HepG2 (cell line): ENCODE results near the gene GTF3C5. TPM values are rescaled to one million over a fixed set of nuclear protein-coding genes. Genes with fewer than 3 reads are reported as not detected.
A peak's percentile ranks its signal among the peaks of the same experiment; 100 is the strongest.

Experiments used
- ATAC-seq: fragments of 200-7000 bp; cut with Tn5 transposase; 3 replicates; pipeline ENCODE4 v1.9.1; 2020; ENCODE audit warnings: mild to moderate bottlenecking, moderate library complexity
- BruUV-seq: library from RNA; stranded (reverse); fragments of 400-500 nt; replicated peaks from 2 replicates; lab custom pipeline; 2021; lab: Mats Ljungman, UMichigan
- CTCF ChIA-PET: fragments of 300-600 bp; formaldehyde crosslinking; extraction: SDS; loops from one replicate; lab custom pipeline; 2021; ENCODE audit warnings: low total read pairs, inconsistent platforms, low intra/inter-chr PET ratio; lab: Yijun Ruan, JAX
- POLR2A ChIA-PET: fragments of 350-600 bp; sonication (Branson Sonifier 250); formaldehyde crosslinking; loops from one replicate; lab custom pipeline; 2020; ENCODE audit warnings: antibody characterized with exemption, inconsistent platforms; lab: Yijun Ruan, JAX
- DNase-seq: peaks from one replicate; pipeline ENCODE4 v3.0.0-alpha.2; 2015; ENCODE audit warnings: low spot score
- FAIRE-seq: peaks from 3 replicates; lab custom pipeline; 2011; peaks lifted over from hg19 to GRCh38; lab: Jason Lieb, UNC
- H2AFZ ChIP-seq: one replicate; pipeline ENCODE4 v1.6.1; 2011; ENCODE audit warnings: low read length, inconsistent platforms
- H3K27ac ChIP-seq: fragments of 300-600 bp; 3 replicates; pipeline ENCODE4 v1.8.0; 2011; ENCODE audit warnings: mixed run types, mild to moderate bottlenecking, mixed read lengths, low read length, inconsistent platforms; ENCODE audit not compliant: insufficient read depth; ENCODE audit errors: extremely low read length
- H3K27me3 ChIP-seq, 2 experiments: fragments of 200-600 bp in 1 of 2; 2 replicates in 1 of 2; 3 replicates in 1 of 2; pipeline versions ENCODE4 v1.6.0 to v1.8.0; 2011; ENCODE audit warnings: low read length in 2 of 2, mild to moderate bottlenecking in 2 of 2, moderate library complexity in 2 of 2, inconsistent platforms in 1 of 2; ENCODE audit not compliant: insufficient read depth in 2 of 2, control insufficient read depth in 1 of 2
- H3K36me3 ChIP-seq, 2 experiments: fragments of 200-600 bp in 1 of 2; replicated peaks in 1 of 2; 2 replicates in 1 of 2; 3 replicates in 1 of 2; pipeline versions ENCODE4 v1.5.1 to v1.8.0; 2011; ENCODE audit warnings: low read length in 2 of 2, inconsistent platforms in 1 of 2; ENCODE audit not compliant: insufficient read depth in 2 of 2, control insufficient read depth in 1 of 2
- H3K4me1 ChIP-seq: 2 replicates; pipeline ENCODE4 v1.5.1; 2012; ENCODE audit warnings: low read length, inconsistent platforms; ENCODE audit not compliant: insufficient read depth
- H3K4me2 ChIP-seq: 2 replicates; pipeline ENCODE4 v1.6.0; 2011; ENCODE audit warnings: low read depth, low read length, inconsistent platforms
- H3K4me3 ChIP-seq, 3 experiments: fragments of 200-600 bp in 1 of 3; sonication (generic), shearing (Covaris generic) in 1 of 3; replicated peaks in 1 of 3; 2 replicates each; pipeline ENCODE4 v1.5.1; 2011 to 2016; ENCODE audit warnings: low read length in 3 of 3, inconsistent platforms in 2 of 3, low read depth in 2 of 3, mild to moderate bottlenecking in 2 of 3, control low read depth in 1 of 3, mixed read lengths in 1 of 3; ENCODE audit not compliant: insufficient read depth in 1 of 3
- H3K79me2 ChIP-seq: one replicate; pipeline ENCODE4 v1.6.1; 2011; ENCODE audit warnings: low read length, inconsistent platforms; ENCODE audit not compliant: insufficient read depth
- H3K9ac ChIP-seq: 2 replicates; pipeline ENCODE4 v1.6.0; 2011; ENCODE audit warnings: mild to moderate bottlenecking, low read depth, low read length, inconsistent platforms; ENCODE audit not compliant: insufficient read depth
- H3K9me3 ChIP-seq: 2 replicates; pipeline ENCODE4 v1.5.1; 2012; ENCODE audit warnings: mild to moderate bottlenecking, low read length
- H4K20me1 ChIP-seq: 2 replicates; pipeline ENCODE4 v1.6.0; 2011; ENCODE audit warnings: inconsistent platforms, mild to moderate bottlenecking, low read length, moderate library complexity; ENCODE audit not compliant: insufficient read depth
- AKAP8 ChIP-seq: sonication (generic); formaldehyde crosslinking; IDR thresholded peaks from 2 replicates; pipeline ENCODE4 v1.5.1; 2020; ENCODE audit warnings: mild to moderate bottlenecking, missing genetic modification reagents
- EEA1 ChIP-seq: sonication (generic); formaldehyde crosslinking; IDR thresholded peaks from 2 replicates; pipeline ENCODE4 v1.5.1; 2020; ENCODE audit warnings: mild to moderate bottlenecking, missing genetic modification reagents, borderline replicate concordance
- EP300 ChIP-seq, 3 experiments: sonication (generic) in 1 of 3; formaldehyde crosslinking in 1 of 3; IDR thresholded peaks; 2 replicates each; pipeline versions ENCODE4 v1.5.1 to v1.6.1; 2011 to 2020; ENCODE audit warnings: low read depth in 2 of 3, low read length in 2 of 3, borderline replicate concordance in 1 of 3, improper control_type of control experiment in 1 of 3, mild to moderate bottlenecking in 1 of 3, missing genetic modification reagents in 1 of 3, moderate library complexity in 1 of 3
- FOXK2 ChIP-seq: fragments of 450-650 bp; IDR thresholded peaks from 2 replicates; pipeline ENCODE4 v1.6.1; 2016
- GLI4 ChIP-seq: sonication (generic); formaldehyde crosslinking; IDR thresholded peaks from 2 replicates; pipeline ENCODE4 v1.5.1; 2020; ENCODE audit warnings: missing genetic modification reagents, mild to moderate bottlenecking, moderate library complexity, borderline replicate concordance
- HOXA3 ChIP-seq: sonication (generic); formaldehyde crosslinking; IDR thresholded peaks from 2 replicates; pipeline ENCODE4 v1.5.0; 2020; ENCODE audit warnings: missing genetic modification reagents
- IRF2 ChIP-seq: IDR thresholded peaks from 2 replicates; pipeline ENCODE4 v1.6.1; 2018; ENCODE audit warnings: missing genetic modification reagents, missing compliant biosample characterization
- ISL2 ChIP-seq: sonication (generic); formaldehyde crosslinking; IDR thresholded peaks from 2 replicates; pipeline ENCODE4 v1.5.0; 2020; ENCODE audit warnings: missing genetic modification reagents
- JUND ChIP-seq: sonication (generic); formaldehyde crosslinking; IDR thresholded peaks from 2 replicates; pipeline ENCODE4 v1.8.0; 2022; ENCODE audit warnings: mild to moderate bottlenecking, missing genetic modification reagents
- MLLT10 ChIP-seq: sonication (generic); formaldehyde crosslinking; IDR thresholded peaks from 2 replicates; pipeline ENCODE4 v1.4.0; 2020; ENCODE audit warnings: missing genetic modification reagents
- MYPOP ChIP-seq: sonication (generic); formaldehyde crosslinking; IDR thresholded peaks from 2 replicates; pipeline ENCODE4 v1.8.1; 2023; ENCODE audit warnings: mild to moderate bottlenecking, moderate library complexity, missing genetic modification reagents
- NBN ChIP-seq: fragments of 450-650 bp; conservative IDR thresholded peaks from 2 replicates; pipeline ENCODE4 v1.6.1; 2017
- PCBP2 ChIP-seq: fragments of 200-400 bp; formaldehyde crosslinking; optimal IDR thresholded peaks from 2 replicates; pipeline ENCODE3; 2018; ENCODE audit warnings: low read length, low read depth; ENCODE audit not compliant: poor library complexity, severe bottlenecking
- POLR2A ChIP-seq, 2 experiments: IDR thresholded peaks; 2 replicates each; pipeline ENCODE4 v1.6.1; 2011; ENCODE audit warnings: low read depth in 2 of 2, low read length in 2 of 2, mild to moderate bottlenecking in 1 of 2, moderate library complexity in 1 of 2; ENCODE audit not compliant: insufficient read depth in 1 of 2
- PTBP1 ChIP-seq: fragments of 200-400 bp; formaldehyde crosslinking; IDR thresholded peaks from 2 replicates; pipeline ENCODE4 v1.6.1; 2018; ENCODE audit warnings: low read length, low read depth; ENCODE audit not compliant: poor library complexity, severe bottlenecking
- RBM39 ChIP-seq: fragments of 200-400 bp; formaldehyde crosslinking; IDR thresholded peaks from one replicate; pipeline ENCODE4 v1.6.1; 2018; ENCODE audit warnings: antibody characterized with exemption, mild to moderate bottlenecking, low read depth, low read length; ENCODE audit not compliant: poor library complexity, severe bottlenecking
- RXRA ChIP-seq: sonication (generic); formaldehyde crosslinking; IDR thresholded peaks from 2 replicates; pipeline ENCODE4 v1.5.1; 2020; ENCODE audit warnings: missing genetic modification reagents
- SOX5 ChIP-seq: IDR thresholded peaks from 2 replicates; pipeline ENCODE4 v1.6.1; 2016; ENCODE audit warnings: borderline replicate concordance
- SSRP1 ChIP-seq: IDR thresholded peaks from 2 replicates; pipeline ENCODE4 v1.6.1; 2016; ENCODE audit warnings: control low read depth
- TAF15 ChIP-seq: fragments of 200-400 bp; formaldehyde crosslinking; IDR thresholded peaks from one replicate; pipeline ENCODE4 v1.6.1; 2018; ENCODE audit warnings: mild to moderate bottlenecking, low read depth, low read length; ENCODE audit not compliant: poor library complexity, severe bottlenecking
- ZNF263 ChIP-seq: sonication (generic); formaldehyde crosslinking; IDR thresholded peaks from 2 replicates; pipeline ENCODE4 v1.4.0; 2020; ENCODE audit warnings: missing genetic modification reagents
- ZNF556 ChIP-seq: sonication (generic); formaldehyde crosslinking; IDR thresholded peaks from 2 replicates; pipeline ENCODE4 v1.4.0; 2020; ENCODE audit warnings: mild to moderate bottlenecking, missing genetic modification reagents, borderline replicate concordance
- ZNF562 ChIP-seq: sonication (generic); formaldehyde crosslinking; IDR thresholded peaks from 2 replicates; pipeline ENCODE4 v1.8.0; 2022; ENCODE audit warnings: missing genetic modification reagents, borderline replicate concordance
- ZNF563 ChIP-seq: sonication (generic); formaldehyde crosslinking; IDR thresholded peaks from 2 replicates; pipeline ENCODE4 v1.8.0; 2022; ENCODE audit warnings: mild to moderate bottlenecking, moderate library complexity, missing genetic modification reagents
- ZNF747 ChIP-seq: sonication (generic); formaldehyde crosslinking; IDR thresholded peaks from 2 replicates; pipeline ENCODE4 v1.8.1; 2023; ENCODE audit warnings: missing genetic modification reagents, mild to moderate bottlenecking, borderline replicate concordance
- ZNF781 ChIP-seq: sonication (generic); formaldehyde crosslinking; IDR thresholded peaks from 2 replicates; pipeline ENCODE4 v1.5.1; 2020; ENCODE audit warnings: borderline replicate concordance, mild to moderate bottlenecking, missing genetic modification reagents; ENCODE audit errors: not compliant biosample characterization
- ZSCAN9 ChIP-seq: IDR thresholded peaks from 2 replicates; pipeline ENCODE4 v1.6.1; 2016; ENCODE audit warnings: borderline replicate concordance
- WGBS: methylation state at CpG from one replicate; pipeline ENCODE4 v1.1.6; 2017; ENCODE audit warnings: low lambda C conversion rate; 5-methylcytosine and 5-hydroxymethylcytosine counted together
- in situ Hi-C: cut with HindIII; loops from 2 replicates; pipeline ENCODE4 v1.10.0; 2017; ENCODE audit warnings: low pct_unique_long_range_greater_than_20kb; ENCODE audit not compliant: extremely low pct_ligation_motif_present
- intact Hi-C: fragments of 100-400 bp; cut with micrococcal nuclease; formaldehyde crosslinking; loops from one replicate; pipeline ENCODE4 v1.10.0; 2022; ENCODE audit not compliant: unreplicated experiment
- polyA plus RNA-seq, 8 experiments: library from polyadenylated mRNA; depleted of rRNA in 3 of 8; stranded (reverse) in 7 of 8; unstranded in 1 of 8; fragments of >200 nt; fragmentation: Illumina TruSeq in 4 of 8; extraction: Trizol in 4 of 8; gene quantifications; 2 replicates each; pipeline versions ENCODE4 v1.2.1 to v1.2.3, GENCODE V29; 2011 to 2016; ENCODE audit warnings: low read depth in 4 of 8, missing spikeins in 1 of 8, mixed read lengths in 1 of 8; ENCODE audit not compliant: insufficient read depth in 1 of 8
- total RNA-seq, 5 experiments: library from RNA; depleted of rRNA; stranded (reverse); fragments of >200 nt; fragmentation: Illumina TruSeq; extraction: Trizol; gene quantifications; 2 replicates each; pipeline ENCODE4 v1.2.3, GENCODE V29; 2016; ENCODE audit warnings: low read depth in 1 of 5

GTF3C5 gene
- total and polyA plus RNA-seq, 2 of the 13 experiments (the other 11 are each of a cell fraction or from before 2014, with no cell fraction given) = 66.9 to 92.6 TPM

GRCh38 chr9:133029994-133030316 lies 842 bp upstream of the GTF3C5 start (continued):
- 0 out of 2 replicates have a peak, but pooled peaks have one; percentile 6 for TF ChIP-seq ZSCAN9 (CRISPR knock-in tag)
- no peak for TF ChIP-seq PCBP2
- no peak for TF ChIP-seq PTBP1
- no peak for TF ChIP-seq MLLT10 (CRISPR knock-in tag)
- TF ChIP-seq RXRA (CRISPR knock-in tag) = no peak
- TF ChIP-seq, all 625 proteins: peak for 24

- peaks cover 2 to 12% of the 10 kb centered on the region in 2 experiments; a peak in 4 of 5 replicates for H3K36me3 ChIP-seq
- 0% methylated on average over 16 of the region's 16 CpGs for WGBS
- peak overlapping the region; percentile 85 for H3K27ac ChIP-seq
- H3K4me3 ChIP-seq = peak overlapping the region; percentile 90 to 99 (median 99)
- peaks cover 4% of the 10 kb centered on the region; the same call in 1 of the 2 replicates for H4K20me1 ChIP-seq
- intact Hi-C loops (no loop called here), in situ Hi-C loops (no loop called here)
- H3K4me2 ChIP-seq = peak overlapping the region; percentile 95
- no peak for FAIRE-seq
- H3K9ac ChIP-seq = peak overlapping the region; percentile 92
- no TSS peak for BruUV-seq
- ATAC-seq = no peak
- peaks cover 54% of the 10 kb centered on the region for H3K79me2 ChIP-seq
- no peaks in the 10 kb centered on the region for H3K9me3 ChIP-seq
- no peak overlapping the region for H2AFZ ChIP-seq
- ChIA-PET POLR2A (interaction anchor here (0.8 to 2.3 kb wide), 16 partner anchors 9 to 676 kb away, joined by 3 to 27 read pairs (median 6); partner anchors contain the start of genes SETX and TSC1), CTCF (no interaction called here)
- H3K27me3 ChIP-seq = no peaks in the 10 kb centered on the region; a peak in 1 of 5 replicates
- H3K4me1 ChIP-seq = peaks cover 42% of the 10 kb centered on the region
- DNase-seq = no peak
- TF ChIP-seq TAF15 (no peak), ZNF563 (CRISPR knock-in tag) (no peak), EEA1 (CRISPR knock-in tag) (no peak), EP300 (IDR thresholded peaks at IDR 0.05; ENCODE audit: low read depth in 2 of 2, low read length in 2 of 2) (no peak), EP300 (CRISPR knock-in tag; IDR thresholded peaks at IDR 0.05; ENCODE audit: borderline replicate concordance) (no peak), GLI4 (CRISPR knock-in tag) (no peak), ISL2 (no peak), SSRP1 (no peak), ZNF781 (CRISPR knock-in tag) (no peak), NBN (no peak), RBM39 (no peak), ZNF556 (CRISPR knock-in tag) (no peak), FOXK2 (no peak), MYPOP (CRISPR knock-in tag) (0 out of 2 replicates have a peak, but pooled peaks have one; percentile 15), ZNF562 (no peak), HOXA3 (CRISPR knock-in tag) (no peak), RXRA (CRISPR knock-in tag) (peak; percentile 3; the same call in 1 of the 2 replicates), POLR2A (IDR thresholded peaks at IDR 0.05; ENCODE audit: insufficient read depth in 1 of 2, low read depth in 2 of 2, low read length in 2 of 2) (no peak), SOX5 (no peak), ZNF263 (no peak), IRF2 (no peak), AKAP8 (0 out of 2 replicates have a peak, but pooled peaks have one; percentile 4), JUND (no peak), ZNF747 (CRISPR knock-in tag) (no peak)
Measured at GRCh38 chr9:133031130-133031422, 279 bp downstream of the GTF3C5 start.
